AG09309 (cell line): Measurements from ENCODE around the gene ELOVL1.

Source experiments
- DNase-seq: peaks from one replicate; pipeline ENCODE4 v3.0.0-alpha.2; 2010; ENCODE audit warnings: low read depth
- H3K4me3 ChIP-seq: 2 replicates; pipeline ENCODE4 v1.5.1; 2011; ENCODE audit warnings: mild to moderate bottlenecking, low read depth, low read length, moderate library complexity; ENCODE audit not compliant: control insufficient read depth
- TF ChIP-seq, protein P1 (sequence below): IDR thresholded peaks from 2 replicates; pipeline ENCODE4 v1.5.1; 2011; ENCODE audit warnings: mild to moderate bottlenecking, low read depth, low read length, inconsistent platforms; ENCODE audit not compliant: insufficient read depth, control insufficient read depth; ENCODE audit errors: missing control alignments

Gene ELOVL1

DNA sequence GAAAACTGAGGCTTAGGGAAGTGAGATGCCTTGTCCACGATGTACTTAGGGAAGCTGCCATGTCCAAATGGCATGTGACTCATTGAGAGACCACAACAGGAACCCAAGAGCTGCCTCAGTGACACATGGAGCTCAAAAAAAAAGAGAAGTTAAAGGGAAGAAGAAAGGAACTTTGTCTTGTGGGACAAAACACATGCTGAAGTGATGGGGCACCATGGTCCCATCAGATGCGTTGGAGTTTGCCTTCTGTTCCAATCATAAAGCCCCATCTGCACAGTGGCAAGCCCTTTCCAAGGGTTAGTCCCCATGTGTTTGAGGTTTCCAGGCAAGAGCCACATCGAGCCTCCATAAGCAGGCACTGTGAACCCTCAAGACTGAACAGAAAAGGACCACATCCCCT lies 13.8 kb upstream of the ELOVL1 start:
- TF ChIP-seq, protein P1, sequence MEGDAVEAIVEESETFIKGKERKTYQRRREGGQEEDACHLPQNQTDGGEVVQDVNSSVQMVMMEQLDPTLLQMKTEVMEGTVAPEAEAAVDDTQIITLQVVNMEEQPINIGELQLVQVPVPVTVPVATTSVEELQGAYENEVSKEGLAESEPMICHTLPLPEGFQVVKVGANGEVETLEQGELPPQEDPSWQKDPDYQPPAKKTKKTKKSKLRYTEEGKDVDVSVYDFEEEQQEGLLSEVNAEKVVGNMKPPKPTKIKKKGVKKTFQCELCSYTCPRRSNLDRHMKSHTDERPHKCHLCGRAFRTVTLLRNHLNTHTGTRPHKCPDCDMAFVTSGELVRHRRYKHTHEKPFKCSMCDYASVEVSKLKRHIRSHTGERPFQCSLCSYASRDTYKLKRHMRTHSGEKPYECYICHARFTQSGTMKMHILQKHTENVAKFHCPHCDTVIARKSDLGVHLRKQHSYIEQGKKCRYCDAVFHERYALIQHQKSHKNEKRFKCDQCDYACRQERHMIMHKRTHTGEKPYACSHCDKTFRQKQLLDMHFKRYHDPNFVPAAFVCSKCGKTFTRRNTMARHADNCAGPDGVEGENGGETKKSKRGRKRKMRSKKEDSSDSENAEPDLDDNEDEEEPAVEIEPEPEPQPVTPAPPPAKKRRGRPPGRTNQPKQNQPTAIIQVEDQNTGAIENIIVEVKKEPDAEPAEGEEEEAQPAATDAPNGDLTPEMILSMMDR, result no peak
- no peak overlapping the region for H3K4me3 ChIP-seq
- no peak for DNase-seq

DNA sequence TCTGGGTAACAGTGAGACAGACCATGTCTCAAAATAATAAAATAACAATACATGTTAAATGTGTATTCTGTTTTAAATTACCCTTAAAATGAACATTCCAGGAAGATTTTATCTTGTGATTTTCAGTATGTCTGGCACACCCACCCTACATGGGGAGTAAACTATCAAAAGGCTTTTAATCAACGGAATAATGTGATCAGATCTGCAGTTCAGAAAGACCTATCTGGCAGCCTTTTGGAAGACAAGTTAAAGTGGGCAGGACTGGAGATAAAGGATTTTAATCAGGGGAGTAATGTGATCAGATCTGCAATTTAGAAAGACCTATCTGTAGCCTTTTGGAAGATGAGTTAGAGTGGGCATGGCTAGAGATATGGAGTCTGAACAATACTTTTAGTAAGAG lies 11.7 kb upstream of the ELOVL1 start:
- no peak for DNase-seq
- TF ChIP-seq, protein P1, result no peak
- no peak overlapping the region for H3K4me3 ChIP-seq

DNA sequence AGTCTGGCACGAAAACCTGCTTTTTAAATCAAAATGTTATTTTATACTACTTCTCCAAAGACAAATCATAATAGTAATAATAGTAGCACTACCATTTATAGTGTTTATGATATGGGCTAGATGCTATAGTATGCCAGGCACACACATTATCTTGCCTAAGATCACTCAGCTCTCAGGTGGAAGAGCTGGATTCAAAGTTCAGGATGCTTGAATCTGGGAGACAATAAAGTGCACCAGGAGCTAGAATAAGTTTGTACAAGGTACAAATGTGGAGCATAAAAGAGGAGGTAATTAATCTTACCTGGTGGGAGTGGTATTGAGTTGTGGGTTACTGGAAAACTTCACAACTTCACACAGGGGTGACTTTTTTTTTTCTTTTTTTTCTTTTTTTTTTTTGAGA lies 10.0 kb upstream of the ELOVL1 start:
- no peak overlapping the region for H3K4me3 ChIP-seq
- DNase-seq, result no peak
- TF ChIP-seq, protein P1, result no peak

DNA sequence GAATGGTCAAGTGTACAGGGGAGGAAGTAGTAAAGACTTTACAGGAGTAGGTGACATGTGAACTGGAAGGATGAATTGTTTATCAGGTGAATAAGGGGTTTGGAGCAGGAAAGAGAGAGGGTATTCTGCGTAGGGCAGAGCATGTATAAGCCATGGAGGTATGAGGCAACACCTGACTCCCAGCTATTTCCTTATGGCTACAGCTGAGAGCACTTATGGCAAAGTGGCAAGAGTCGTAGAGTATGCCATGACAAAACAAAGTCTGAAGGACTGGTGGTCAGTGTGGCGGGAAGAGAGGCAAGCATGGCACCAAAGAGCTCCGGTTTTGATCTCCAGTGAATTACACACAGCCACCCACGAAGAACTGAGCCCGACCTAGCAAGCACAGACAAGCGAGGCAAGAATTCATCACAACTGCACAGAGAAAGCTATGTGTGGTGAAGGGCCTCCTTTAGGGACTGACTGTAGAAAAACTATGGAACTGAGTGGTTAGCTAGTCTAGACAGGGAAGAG lies 9.0 kb upstream of the ELOVL1 start:
- TF ChIP-seq, protein P1, result no peak
- no peak overlapping the region for H3K4me3 ChIP-seq
- DNase-seq, result no peak

DNA sequence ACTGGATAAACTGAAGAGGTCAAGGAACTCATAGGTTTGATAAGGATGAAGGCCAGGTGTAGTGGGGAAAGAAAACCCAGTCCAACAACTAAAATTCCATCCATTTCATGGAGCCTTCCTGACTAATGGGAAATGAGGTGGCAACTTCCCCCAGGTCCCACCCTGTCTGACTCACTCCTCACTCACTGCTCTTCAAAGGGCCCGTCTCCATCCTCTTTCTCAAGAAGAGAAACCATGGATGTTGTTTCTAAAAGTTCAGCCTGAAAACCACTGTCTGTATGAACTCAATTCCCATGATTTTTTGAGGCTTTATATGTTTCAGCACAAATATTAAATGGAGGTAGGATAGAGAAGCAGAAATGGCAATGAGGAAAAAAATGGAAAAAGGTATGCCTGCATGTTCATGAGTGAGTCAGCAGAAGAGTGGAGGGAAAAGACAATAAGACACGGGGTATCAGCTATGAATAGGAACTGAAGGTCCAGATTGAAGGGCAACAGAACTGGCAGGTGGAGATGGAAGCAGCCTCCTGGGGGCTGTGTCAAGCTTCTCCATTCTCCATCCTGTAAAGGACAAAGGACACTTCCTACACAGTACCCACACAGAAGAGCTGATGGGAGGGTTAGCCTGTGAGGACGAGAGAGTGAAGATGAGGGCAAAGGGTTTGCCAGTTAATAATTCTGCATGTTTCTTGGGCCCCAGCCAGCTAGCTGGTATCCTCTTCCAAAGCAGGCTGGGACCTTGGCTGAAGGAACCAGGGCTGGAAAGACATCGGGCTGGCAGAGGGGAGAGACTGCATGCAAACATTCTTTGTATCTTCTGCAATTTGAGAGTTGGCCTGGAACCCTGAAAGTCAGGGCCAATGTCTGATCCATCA lies 5.5 kb upstream of the ELOVL1 start:
- no peak overlapping the region for H3K4me3 ChIP-seq
- peak; percentile 34 for DNase-seq
- TF ChIP-seq, protein P1, result no peak

DNA sequence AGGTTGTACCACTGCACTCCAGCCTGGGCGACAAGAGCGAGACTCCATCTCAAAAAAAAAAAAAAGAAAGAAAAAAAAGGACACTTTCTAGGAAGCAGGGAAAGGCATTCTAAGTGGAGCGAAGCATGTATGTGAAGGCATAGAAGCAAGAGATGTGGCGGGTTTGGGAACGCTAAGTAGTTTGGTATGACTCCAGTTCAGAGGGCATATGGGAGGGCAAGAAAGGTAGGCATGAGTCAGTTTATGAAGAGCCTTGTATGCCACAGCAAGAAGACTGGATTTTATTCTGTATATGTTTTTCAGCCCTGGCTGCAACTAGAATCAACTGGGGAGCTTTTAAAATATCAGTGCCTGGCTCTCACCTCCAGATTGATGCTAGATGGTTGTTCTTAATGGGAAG lies 4.4 kb upstream of the ELOVL1 start:
- no peak overlapping the region for H3K4me3 ChIP-seq
- no peak for DNase-seq
- TF ChIP-seq, protein P1, result no peak
